ENCODE data around the gene GPR31. TPM values are rescaled to one million over a fixed set of nuclear protein-coding genes. Genes with fewer than 3 reads are reported as not detected.

GPR31 gene
- total and polyA plus RNA-seq, 2 donors (not counting 3 experiments of a cell fraction or from before 2014, with no cell fraction given), result not detected

DNA sequence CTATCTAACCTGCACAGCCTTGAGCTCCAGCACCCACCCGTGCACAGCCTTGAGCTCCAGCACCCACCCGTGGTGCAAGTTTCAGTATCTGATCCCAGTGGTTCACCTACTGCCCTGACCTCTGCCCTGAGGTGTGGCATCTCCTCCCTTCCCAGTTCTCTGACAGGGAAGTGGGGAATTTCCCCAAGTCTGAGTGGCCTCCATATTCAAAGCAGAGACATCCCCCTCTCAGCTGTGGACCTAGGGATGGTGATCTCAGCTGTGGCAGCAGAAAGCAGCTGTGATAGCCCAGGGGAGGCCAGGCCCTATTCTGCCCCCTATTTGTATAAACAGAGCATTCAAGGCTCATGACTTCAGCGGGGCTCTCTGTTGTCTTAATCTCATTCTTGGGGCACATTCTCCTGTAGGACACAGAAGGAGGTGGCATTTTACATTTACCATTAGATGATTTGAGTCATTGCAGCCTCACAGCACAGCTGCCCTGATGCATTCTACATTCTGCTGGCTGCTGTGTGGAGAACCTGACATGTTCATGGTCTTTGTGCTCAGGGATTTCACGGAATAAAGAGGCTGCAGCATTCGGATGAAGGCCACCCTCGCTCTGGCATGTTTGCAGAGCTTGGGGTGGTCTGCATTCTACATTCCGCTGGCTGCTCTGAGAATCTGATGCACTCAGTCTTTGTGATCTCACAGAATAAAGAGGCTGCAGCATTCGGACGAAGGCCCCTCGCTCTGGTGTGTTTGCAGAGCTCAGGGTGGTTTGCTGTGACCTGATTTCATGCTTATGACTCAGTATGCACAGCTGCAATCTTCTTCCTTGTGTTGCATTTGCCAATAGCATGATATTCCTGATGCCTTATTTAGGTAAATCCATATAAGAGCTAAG is 16.9 kb downstream of the GPR31 start:
- CTCF ChIA-PET, result interaction anchor here (1.0 to 3.0 kb wide), 3 partner anchors 14 to 369 kb away, joined by 4 to 24 read pairs (median 7); no protein-coding TSS in a partner anchor
- Histone ChIP-seq H3K27me3 (ENCODE audit: control insufficient read depth in 2 of 2, insufficient read depth in 2 of 2, low read length in 2 of 2) (no peaks in the 10 kb centered on the region), H4K20me1 (replicated peaks; ENCODE audit: control insufficient read depth, extremely low read depth, insufficient read depth, low read length) (no peaks in the 10 kb centered on the region), H3K27ac (ENCODE audit: insufficient read depth, low read depth, low read length) (no peak overlapping the region), H3K9ac (replicated peaks; ENCODE audit: extremely low read depth, insufficient read depth, low read length) (no peak overlapping the region), H3K4me3 (replicated peaks in 1 of 3; ENCODE audit: insufficient read depth in 1 of 3, low read depth in 1 of 3, low read length in 3 of 3) (no peak overlapping the region), H2AFZ (ENCODE audit: low read depth, low read length) (no peak overlapping the region), H3K36me3 (ENCODE audit: control insufficient read depth in 2 of 2, extremely low read depth in 1 of 2, insufficient read depth in 2 of 2, low read length in 2 of 2) (no peaks in the 10 kb centered on the region), H3K4me2 (ENCODE audit: insufficient read depth, low read length) (no peak overlapping the region), H3K9me3 (replicated peaks; ENCODE audit: control insufficient read depth, insufficient read depth, low read length) (no peaks in the 10 kb centered on the region), H3K4me1 (ENCODE audit: control insufficient read depth, extremely low read depth, insufficient read depth, low read length) (no peaks in the 10 kb centered on the region), H3K79me2 (ENCODE audit: control insufficient read depth, insufficient read depth, low read length) (no peaks in the 10 kb centered on the region), H3K9me1 (replicated peaks; ENCODE audit: control insufficient read depth, extremely low read depth, insufficient read depth, low read length) (no peaks in the 10 kb centered on the region)
- intact Hi-C loops (cut with micrococcal nuclease) (no loop called here), dilution Hi-C loops (cut with MboI; ENCODE audit: extremely low pct_ligation_motif_present, low sequenced_read_pairs) (no loop called here)
- TF ChIP-seq MYC (IDR thresholded peaks at IDR 0.05; ENCODE audit: low read depth, low read length) (no peak), JUN (IDR thresholded peaks at IDR 0.05; ENCODE audit: borderline replicate concordance, insufficient read depth, insufficient read length, low read depth) (no peak), GATA2 (IDR thresholded peaks at IDR 0.05; ENCODE audit: insufficient read depth, insufficient read length, low read depth, low read length) (no peak), EZH2 (IDR thresholded peaks at IDR 0.05; ENCODE audit: borderline replicate concordance, low read depth, low read length, severe bottlenecking) (no peak), MAX (IDR thresholded peaks at IDR 0.05; ENCODE audit: insufficient read depth, insufficient read length) (no peak)
- POLR2A ChIA-PET, result no interaction called here
- no peak for DNase-seq (ENCODE audit: low read depth, low spot score)
- BruUV-seq (replicated peaks), result no TSS peak
- FAIRE-seq, result no peak

- no peaks in the 10 kb centered on the region for H3K27me3 ChIP-seq (ENCODE audit: control insufficient read depth in 2 of 2, insufficient read depth in 2 of 2, low read length in 2 of 2)
- no peaks in the 10 kb centered on the region for H3K9me1 ChIP-seq (replicated peaks; ENCODE audit: control insufficient read depth, extremely low read depth, insufficient read depth, low read length)
- TF ChIP-seq GATA2 (IDR thresholded peaks at IDR 0.05; ENCODE audit: insufficient read depth, insufficient read length, low read depth, low read length), result no peak
- no peak for TF ChIP-seq FOS (IDR thresholded peaks at IDR 0.05; ENCODE audit: borderline replicate concordance, insufficient read depth, low read length)
- TF ChIP-seq CTCF (IDR thresholded peaks at IDR 0.05; ENCODE audit: extremely low read depth in 1 of 2, insufficient read depth in 1 of 2, low read depth in 1 of 2, low read length in 2 of 2), result no peak
- intact Hi-C loops (cut with micrococcal nuclease), result no loop called here
- no peaks in the 10 kb centered on the region for H3K4me1 ChIP-seq (ENCODE audit: control insufficient read depth, extremely low read depth, insufficient read depth, low read length)
- H2AFZ ChIP-seq (ENCODE audit: low read depth, low read length), result no peak overlapping the region
- H3K36me3 ChIP-seq (ENCODE audit: control insufficient read depth in 2 of 2, extremely low read depth in 1 of 2, insufficient read depth in 2 of 2, low read length in 2 of 2), result no peaks in the 10 kb centered on the region
- H3K4me3 ChIP-seq (replicated peaks in 1 of 3; ENCODE audit: insufficient read depth in 1 of 3, low read depth in 1 of 3, low read length in 3 of 3), result no peak overlapping the region
- ChIA-PET POLR2A (no interaction called here), CTCF (interaction anchor here (1.1 to 3.0 kb wide), 2 partner anchors 365 kb away, joined by 3 to 24 read pairs; no protein-coding TSS in a partner anchor)
- no peak overlapping the region for H3K27ac ChIP-seq (ENCODE audit: insufficient read depth, low read depth, low read length)
- H3K4me2 ChIP-seq (ENCODE audit: insufficient read depth, low read length), result no peak overlapping the region
- H3K9me3 ChIP-seq (replicated peaks; ENCODE audit: control insufficient read depth, insufficient read depth, low read length), result no peaks in the 10 kb centered on the region
- no peak for FAIRE-seq
- no peak overlapping the region for H3K9ac ChIP-seq (replicated peaks; ENCODE audit: extremely low read depth, insufficient read depth, low read length)
- no peak for DNase-seq (ENCODE audit: low read depth, low spot score)
- BruUV-seq (replicated peaks), result no TSS peak
- dilution Hi-C loops (cut with MboI; ENCODE audit: extremely low pct_ligation_motif_present, low sequenced_read_pairs), result no loop called here
- H3K79me2 ChIP-seq (ENCODE audit: control insufficient read depth, insufficient read depth, low read length), result no peaks in the 10 kb centered on the region
- no peaks in the 10 kb centered on the region for H4K20me1 ChIP-seq (replicated peaks; ENCODE audit: control insufficient read depth, extremely low read depth, insufficient read depth, low read length)
Observed at GRCh38 chr6:167139761-167140160, 18.0 kb downstream of the GPR31 start.
